Measurements from ENCODE around the gene GNG13.

DNA sequence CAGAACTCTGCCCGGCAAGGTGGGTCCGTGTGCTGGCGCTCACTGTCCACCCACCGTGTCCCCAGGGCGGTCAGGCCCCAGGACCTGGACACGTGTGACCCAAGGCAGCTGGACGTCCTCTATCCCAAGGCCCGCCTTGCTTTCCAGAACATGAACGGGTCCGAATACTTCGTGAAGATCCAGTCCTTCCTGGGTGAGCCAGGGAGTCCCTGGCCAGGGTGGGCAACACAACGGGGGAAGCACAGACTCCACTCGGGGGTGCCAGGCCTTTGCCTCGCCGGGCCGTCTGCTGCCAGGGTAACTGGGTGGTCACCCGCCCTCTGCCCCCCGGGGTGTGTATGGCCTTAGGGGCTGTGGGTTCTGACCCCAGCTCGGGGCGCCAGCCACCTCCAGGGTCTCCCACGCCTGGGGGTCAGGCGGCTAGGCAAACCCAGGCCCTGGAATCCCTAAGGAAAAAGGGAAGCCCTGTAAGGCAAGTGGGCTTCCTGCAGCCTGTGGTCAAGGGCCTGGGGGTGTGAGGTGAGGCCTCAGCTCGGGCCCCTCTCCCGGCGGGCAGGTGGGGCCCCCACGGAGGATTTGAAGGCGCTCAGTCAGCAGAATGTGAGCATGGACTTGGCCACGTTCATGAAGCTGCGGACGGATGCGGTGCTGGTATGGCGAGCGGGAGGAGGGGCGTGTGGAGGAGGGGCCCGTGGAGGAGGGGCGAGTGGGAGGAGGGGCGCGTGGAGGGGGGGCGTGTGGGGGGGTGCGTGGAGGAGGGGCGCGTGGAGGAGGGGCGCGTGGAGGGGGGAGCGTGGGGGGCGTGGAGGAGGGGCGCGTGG, 33.5 kb downstream of the GNG13 start:
- TF ChIP-seq, protein P1, sequence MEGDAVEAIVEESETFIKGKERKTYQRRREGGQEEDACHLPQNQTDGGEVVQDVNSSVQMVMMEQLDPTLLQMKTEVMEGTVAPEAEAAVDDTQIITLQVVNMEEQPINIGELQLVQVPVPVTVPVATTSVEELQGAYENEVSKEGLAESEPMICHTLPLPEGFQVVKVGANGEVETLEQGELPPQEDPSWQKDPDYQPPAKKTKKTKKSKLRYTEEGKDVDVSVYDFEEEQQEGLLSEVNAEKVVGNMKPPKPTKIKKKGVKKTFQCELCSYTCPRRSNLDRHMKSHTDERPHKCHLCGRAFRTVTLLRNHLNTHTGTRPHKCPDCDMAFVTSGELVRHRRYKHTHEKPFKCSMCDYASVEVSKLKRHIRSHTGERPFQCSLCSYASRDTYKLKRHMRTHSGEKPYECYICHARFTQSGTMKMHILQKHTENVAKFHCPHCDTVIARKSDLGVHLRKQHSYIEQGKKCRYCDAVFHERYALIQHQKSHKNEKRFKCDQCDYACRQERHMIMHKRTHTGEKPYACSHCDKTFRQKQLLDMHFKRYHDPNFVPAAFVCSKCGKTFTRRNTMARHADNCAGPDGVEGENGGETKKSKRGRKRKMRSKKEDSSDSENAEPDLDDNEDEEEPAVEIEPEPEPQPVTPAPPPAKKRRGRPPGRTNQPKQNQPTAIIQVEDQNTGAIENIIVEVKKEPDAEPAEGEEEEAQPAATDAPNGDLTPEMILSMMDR (IDR thresholded peaks at IDR 0.05), result no peak
- no peak for TF ChIP-seq POLR2A (IDR thresholded peaks at IDR 0.05)
- TF ChIP-seq POLR2AphosphoS5 (IDR thresholded peaks at IDR 0.05), result no peak

Data from gastroesophageal sphincter (tissue), 3 donors.